LNCaP clone FGC (cell line): ENCODE data around the gene JPH3.

Experiments
- DNase-seq: peaks from one replicate; pipeline ENCODE4 v3.0.0-alpha.2; 2011; ENCODE audit warnings: low read depth
- H3K4me3 ChIP-seq: 2 replicates; pipeline ENCODE4 v1.5.1; 2011; ENCODE audit warnings: mild to moderate bottlenecking, low read depth, low read length, control low read depth
- TF ChIP-seq, protein P1 (sequence below): IDR thresholded peaks from 2 replicates; pipeline ENCODE4 v1.5.1; 2012; ENCODE audit warnings: mild to moderate bottlenecking; ENCODE audit not compliant: control insufficient read depth, insufficient read depth; ENCODE audit errors: extremely low read depth

The JPH3 gene

DNA sequence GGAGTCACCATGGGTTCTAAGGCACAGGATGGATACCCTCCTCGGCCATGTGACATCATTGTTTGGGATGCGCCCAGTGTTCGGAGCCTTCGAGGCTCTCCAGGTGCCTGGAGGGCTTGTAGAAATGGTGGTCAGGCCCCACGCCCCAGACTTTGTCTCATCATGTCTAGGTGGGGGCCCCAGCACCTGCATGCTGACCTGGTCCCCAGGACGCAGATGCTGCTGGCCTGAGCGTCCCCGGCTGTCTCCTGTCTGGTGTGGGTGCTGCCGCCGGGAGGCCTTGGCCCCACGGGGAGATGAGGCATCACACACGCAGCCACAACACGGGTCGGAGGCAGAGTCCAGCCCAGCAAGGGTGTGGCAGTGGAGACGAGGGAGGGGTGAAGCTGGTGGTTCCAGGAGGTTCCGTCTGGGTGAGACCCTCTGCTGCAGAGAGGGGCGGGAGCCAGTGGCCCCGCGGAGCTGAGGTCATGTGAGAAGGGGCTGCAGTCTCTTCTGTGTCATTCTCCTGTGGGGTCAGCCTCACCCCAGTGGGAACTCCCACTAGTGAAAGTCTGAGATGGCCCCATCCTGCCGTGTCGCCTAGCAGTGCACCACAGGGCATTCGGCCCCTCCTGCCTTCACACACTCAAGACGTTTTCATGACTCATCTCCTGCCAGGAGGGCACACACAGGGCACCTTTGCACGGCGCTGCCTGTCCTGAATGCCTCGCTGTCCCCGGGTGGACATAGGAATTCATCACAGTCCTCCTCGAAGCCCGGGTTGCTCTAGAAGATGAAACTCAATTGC, 46.6 kb downstream of the JPH3 start:
- TF ChIP-seq, protein P1, sequence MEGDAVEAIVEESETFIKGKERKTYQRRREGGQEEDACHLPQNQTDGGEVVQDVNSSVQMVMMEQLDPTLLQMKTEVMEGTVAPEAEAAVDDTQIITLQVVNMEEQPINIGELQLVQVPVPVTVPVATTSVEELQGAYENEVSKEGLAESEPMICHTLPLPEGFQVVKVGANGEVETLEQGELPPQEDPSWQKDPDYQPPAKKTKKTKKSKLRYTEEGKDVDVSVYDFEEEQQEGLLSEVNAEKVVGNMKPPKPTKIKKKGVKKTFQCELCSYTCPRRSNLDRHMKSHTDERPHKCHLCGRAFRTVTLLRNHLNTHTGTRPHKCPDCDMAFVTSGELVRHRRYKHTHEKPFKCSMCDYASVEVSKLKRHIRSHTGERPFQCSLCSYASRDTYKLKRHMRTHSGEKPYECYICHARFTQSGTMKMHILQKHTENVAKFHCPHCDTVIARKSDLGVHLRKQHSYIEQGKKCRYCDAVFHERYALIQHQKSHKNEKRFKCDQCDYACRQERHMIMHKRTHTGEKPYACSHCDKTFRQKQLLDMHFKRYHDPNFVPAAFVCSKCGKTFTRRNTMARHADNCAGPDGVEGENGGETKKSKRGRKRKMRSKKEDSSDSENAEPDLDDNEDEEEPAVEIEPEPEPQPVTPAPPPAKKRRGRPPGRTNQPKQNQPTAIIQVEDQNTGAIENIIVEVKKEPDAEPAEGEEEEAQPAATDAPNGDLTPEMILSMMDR = no peak
- no peak for DNase-seq
- no peak overlapping the region for H3K4me3 ChIP-seq

DNA sequence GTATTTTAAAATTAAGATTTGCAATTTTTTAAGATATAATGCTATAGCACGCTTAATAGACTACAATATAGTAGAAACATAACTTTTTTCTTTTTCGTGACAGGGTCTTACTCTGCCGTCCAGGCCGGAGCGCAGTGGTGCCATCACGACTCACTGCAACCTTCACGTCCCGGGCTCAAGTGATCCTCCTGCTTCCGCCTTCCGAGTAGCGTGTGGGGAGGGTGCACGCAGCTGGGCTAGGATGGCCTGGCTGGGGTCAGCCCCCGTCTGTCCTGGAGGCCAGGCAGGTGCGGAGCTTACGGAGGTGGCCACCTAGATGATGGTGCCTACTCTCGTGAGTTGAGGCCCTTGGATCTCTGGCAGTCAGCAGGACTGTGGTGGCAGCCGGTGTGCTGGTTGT, 50.1 kb downstream of the JPH3 start:
- H3K4me3 ChIP-seq = no peak overlapping the region
- TF ChIP-seq, protein P1 = no peak
- no peak for DNase-seq

DNA sequence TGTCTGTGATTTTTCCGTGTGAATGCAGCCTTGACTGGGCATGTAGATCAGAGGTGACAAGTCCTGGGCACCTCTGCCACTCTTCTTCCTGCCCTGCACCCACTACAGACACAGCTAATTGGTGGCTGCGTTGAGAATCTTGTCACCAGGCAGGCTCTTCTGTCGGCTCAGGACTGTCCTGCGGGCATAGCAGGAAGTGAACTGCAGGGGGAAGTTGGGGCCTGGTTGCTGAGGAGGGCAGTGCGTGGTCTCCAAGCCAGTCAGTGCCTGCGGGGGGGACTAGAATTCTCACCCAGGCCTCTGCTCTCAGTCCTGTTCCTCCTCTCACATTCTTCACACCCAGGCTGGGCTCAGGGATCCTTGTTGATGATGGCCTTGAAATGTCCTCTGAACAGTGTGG, 50.5 kb downstream of the JPH3 start:
- no peak overlapping the region for H3K4me3 ChIP-seq
- DNase-seq = no peak
- TF ChIP-seq, protein P1 = no peak

DNA sequence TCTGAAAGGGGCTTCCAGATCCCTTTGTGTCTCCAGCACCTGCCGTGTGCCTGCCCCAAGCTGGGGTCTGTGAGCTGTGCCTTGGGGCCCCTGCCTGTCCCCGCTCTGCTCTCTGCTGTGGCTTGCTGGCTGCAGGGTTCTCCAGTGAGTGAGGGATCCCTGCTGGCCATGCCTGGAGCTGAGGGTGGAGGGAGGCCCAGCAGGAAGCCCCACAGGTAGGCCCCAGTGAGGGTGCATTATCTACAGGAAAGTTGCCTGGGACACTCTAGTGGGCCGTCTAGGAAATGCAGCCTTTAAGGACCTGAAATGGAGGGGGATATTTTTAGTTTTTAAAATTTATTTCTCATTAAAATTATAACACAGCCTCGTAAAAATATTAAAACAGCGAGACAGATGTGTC, 50.9 kb downstream of the JPH3 start:
- no peak for DNase-seq
- TF ChIP-seq, protein P1 = peak; percentile 23; the same call in 1 of the 2 replicates
- no peak overlapping the region for H3K4me3 ChIP-seq

DNA sequence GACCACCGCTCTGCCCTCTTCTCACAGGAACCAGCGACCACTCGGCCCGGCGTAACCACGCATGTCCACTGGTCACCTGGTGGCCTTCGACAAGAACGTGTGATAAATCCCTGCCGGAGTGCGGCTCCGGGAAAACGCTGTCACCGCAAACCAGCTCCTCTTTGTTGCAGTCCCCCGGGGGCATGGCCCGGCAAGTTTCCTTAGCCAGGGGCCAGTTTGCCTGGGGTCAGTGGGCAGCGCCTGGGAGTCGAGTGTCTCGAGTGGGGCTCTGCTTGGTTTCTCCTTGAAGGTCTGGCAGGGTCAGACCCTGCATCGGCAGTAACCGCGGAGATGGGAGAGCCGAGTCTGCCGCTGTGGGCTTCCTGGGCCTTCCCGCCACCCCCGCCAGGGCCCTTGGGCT, 52.5 kb downstream of the JPH3 start:
- no peak overlapping the region for H3K4me3 ChIP-seq
- TF ChIP-seq, protein P1 = no peak
- DNase-seq = no peak

DNA sequence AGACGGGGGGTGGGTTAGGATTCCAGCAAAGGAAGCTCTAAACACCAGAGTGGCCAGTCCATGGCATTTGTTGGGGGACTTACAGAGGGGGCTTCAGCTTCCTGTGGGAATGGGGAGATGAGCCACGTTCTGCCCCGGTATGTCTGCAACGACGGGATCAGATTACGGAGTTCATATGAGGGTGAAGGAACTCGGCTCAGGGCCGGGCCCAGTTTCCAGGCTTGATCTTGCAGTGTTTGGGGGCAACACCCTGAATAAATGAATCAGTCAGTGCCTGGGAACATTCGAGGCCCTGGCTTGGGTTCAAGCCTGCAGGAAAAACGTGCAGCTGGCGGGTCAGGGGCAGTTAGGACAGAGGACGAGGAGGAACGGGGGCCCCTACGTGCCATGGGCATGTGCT, 54.0 kb downstream of the JPH3 start:
- TF ChIP-seq, protein P1 = no peak
- no peak for DNase-seq
- no peak overlapping the region for H3K4me3 ChIP-seq

DNA sequence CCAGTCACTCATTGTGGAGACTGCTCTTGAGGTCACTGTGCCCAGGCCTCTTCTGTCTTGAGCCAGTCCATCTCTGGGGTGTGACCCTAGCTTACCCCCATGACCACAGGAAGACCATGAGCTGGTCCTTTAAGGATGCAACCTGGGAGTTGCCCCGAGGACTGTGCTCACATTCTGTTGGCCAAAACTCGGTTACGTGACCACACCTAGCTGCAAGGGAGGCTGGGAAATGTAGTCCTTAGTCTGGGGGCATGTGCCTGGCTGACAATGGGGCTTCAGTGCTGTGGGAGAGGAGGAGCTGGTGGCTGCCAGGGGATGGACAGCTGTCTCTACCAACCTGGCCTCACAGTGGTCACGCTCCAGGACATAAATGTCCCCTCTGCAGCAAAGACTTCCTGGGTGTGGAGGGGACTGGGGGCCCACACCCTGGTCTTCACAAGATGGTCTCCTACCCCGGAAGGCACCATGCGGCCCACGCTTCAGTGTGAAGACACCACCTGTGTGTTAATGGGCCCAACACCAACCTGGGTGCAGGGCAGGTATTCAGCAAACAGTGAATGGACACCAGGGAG, 55.4 kb downstream of the JPH3 start:
- TF ChIP-seq, protein P1 = no peak
- no peak for DNase-seq
- no peak overlapping the region for H3K4me3 ChIP-seq
